Hematopoietic multipotent progenitor cell (in vitro differentiated cells): ENCODE data around the gene OR8H3. TPM values are rescaled to one million over a fixed set of nuclear protein-coding genes. Genes with fewer than 3 reads are reported as not detected.
"Not testable (repeated sequence)": the region's sequence is repeated elsewhere in the genome, so short reads cannot be mapped to it uniquely, and the experiment has no call there.

Source experiments
- DNase-seq, 3 donors: peaks; one replicate each; pipeline ENCODE4 v3.0.0-alpha.2; 2011 to 2015; ENCODE audit warnings: low read depth in 2 of 3, low spot score in 2 of 3
- small RNA-seq: library from RNA; depleted of rRNA; stranded (forward); fragments of <200 nt; gene quantifications from one replicate; pipeline ENCODE3, GENCODE V24; 2012
- total RNA-seq: library from RNA; depleted of rRNA; stranded (reverse); fragments of >200 nt; gene quantifications from one replicate; pipeline ENCODE4 v1.2.3, GENCODE V29; 2012

The OR8H3 gene, protein sequence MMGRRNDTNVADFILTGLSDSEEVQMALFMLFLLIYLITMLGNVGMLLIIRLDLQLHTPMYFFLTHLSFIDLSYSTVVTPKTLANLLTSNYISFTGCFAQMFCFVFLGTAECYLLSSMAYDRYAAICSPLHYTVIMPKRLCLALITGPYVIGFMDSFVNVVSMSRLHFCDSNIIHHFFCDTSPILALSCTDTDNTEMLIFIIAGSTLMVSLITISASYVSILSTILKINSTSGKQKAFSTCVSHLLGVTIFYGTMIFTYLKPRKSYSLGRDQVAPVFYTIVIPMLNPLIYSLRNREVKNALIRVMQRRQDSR
- not detected for total RNA-seq

DNA sequence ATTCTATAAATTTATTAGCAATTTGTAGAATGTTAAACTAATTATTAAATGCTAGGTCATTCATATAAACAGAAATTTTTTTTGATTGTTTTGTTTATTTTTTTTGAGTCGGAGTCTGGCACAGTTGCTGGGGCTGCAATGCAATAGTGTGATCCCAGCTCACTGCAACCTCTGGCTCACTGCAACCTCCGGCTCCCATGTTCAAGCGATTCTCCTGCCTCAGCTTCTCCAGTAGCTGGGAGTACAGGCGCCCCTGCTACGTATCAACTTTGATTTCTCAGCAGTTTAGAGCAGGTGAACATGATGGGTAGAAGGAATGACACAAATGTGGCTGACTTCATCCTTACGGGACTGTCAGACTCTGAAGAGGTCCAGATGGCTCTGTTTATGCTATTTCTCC, at the start of gene OR8H3:
OR8H3 (plus strand) TSS at position 301 of the 400 bp plus-strand sequence; CDS start at position 301, 0 bp downstream.
- no peak for DNase-seq

DNA sequence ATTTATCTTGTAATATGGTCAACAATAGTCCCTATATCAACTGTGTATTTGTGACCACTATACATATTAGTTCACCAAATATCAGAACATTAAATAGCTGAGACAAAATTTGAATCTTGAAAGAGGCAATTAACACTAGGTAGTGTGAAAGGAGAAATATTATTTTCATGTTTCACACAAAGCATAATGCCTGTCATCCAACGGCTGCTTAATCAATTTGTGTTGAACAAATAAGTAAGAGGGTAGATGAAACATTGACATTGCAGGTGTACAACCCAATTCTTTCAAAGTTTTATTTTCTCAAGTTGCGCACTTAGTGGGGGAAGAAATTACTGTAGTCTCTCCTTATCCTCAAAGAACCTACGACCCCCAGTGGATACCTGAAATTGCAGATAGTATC, 32.5 kb upstream of the OR8H3 start:
- DNase-seq, result no peak

DNA sequence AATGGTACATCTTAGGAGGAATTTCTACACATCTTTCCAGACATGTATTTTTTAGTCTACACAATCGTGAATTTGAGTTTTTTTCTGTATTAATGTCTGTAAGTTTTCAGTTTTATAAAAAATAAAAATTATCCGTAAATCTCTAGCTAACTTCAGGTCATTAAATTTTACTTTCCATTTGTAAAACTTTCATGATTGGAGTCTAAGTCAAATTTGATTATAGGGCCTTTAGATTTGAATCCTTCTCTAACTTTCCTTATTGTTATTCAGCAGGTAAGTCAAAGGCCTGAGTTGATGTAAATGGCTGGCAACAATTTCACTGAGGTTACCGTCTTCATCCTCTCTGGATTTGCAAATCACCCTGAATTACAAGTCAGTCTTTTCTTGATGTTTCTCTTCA, 29.2 kb upstream of the OR8H3 start, which contains the start of gene OR8I2:
OR8I2 (plus strand) TSS at position 301 of the 400 bp plus-strand sequence; CDS start at position 301, 0 bp downstream.
- no peak for DNase-seq

DNA sequence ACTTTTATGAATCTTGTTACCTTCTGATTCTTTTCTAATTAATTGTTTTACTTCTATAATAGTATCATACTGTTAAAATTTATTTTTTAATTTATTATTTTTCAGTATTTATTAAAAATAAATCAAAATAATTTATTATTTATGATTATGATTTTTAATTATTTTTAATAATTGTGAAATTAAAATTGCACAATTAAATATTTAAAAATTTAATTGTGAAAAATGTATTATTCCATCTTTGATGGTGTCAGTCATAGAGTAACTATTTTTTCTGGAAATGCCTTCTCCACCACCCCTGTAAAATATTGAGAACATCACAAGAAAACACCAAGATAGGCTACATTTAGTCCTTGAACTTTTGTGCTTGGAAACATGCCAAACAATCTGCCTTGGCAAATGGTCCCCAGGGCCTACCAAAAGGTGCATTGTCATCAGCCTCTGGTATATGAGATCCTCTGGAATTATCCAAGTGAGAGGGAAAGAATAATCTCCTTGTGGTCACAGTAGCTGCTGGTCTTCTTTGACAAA, 18.9 kb upstream of the OR8H3 start, which contains the start of gene OR8H2:
OR8H2 (plus strand) TSS at position 478 of the 528 bp plus-strand sequence. CDS start 1,356 bp downstream, outside the sequence.
- no peak for DNase-seq

DNA sequence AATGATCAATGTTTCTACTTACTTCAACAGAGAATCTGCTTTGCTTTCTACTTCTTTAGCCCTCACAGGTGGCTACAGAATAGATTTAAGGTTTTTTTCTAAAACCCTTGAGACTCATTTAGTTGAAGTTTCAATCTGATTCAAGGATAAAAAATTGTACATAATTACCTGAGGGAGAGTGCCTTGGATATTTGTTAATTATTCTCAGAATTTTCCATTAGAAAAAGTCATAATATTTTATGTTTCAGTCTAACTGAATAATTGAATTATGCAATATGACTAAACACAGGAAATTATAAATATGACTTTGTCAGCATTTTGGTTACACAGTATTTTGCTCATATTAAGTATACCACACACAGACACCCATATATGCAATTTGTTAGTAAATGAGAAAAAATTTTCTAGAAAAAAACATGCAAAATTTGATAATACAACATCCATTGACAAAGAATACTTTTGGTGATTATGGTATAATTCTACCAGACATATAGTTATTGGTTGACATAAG, 18.0 kb downstream of the OR8H3 start, which contains the start of gene OR8J3:
OR8J3 (minus strand) TSS at position 51 of the 511 bp plus-strand sequence. CDS start 2,483 bp downstream, outside the sequence.
- DNase-seq, result no peak

DNA sequence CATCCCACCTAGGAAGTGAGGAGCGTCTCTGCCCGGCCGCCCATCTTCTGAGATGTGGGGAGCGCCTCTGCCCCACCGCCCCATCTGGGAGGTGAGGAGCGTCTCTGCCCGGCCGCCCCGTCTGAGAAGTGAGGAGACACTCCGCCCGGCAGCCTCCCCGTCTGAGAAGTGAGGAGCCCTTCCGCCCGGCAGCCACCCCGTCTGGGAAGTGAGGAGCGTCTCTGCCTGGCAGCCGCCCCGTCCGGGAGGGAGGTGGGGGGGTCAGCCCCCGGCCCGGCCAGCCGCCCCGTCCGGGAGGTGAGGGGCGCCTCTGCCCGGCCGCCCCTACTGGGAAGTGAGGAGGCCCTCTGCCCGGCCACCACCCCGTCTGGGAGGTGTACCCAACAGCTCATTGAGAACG, 21.5 kb downstream of the OR8H3 start:
- DNase-seq, result not testable (repeated sequence)

DNA sequence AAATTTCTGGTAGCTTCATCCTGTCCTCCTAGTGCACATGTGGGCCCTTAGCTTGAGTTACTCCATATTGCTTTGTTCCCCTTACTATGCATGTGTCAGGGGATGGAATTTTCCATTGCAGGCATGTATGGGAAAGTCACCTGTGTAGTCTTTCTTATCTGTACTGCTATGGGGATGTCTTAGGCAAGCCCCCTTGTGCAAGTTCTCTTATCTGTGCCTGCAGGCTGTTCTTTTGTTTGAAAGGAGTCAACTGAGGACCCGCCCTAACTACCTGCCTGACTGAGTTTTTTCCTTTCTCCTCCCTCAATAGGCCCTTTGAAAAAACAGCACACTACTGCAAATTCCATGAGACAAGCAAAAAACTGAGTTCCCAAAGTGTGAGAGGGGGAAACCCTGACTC, 29.2 kb downstream of the OR8H3 start:
- no peak for DNase-seq

DNA sequence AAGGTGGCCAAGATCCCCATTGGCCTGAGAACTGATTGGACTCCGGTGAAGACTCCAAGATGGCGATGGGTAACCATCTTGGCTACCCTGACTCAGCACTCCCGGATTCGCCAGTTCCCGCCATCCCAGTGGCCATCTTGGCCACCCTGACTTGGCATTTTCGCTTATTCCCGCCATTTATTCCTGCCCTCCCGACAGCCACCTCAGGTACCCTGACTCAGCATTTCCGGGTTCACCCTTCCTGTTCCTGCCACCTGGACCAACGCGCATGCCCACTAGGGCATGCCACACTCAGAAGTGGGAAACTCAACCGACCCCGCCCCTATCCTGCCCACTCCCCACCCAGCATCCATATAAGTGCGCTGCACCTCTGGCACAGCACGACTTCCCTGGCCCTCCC, 30.2 kb downstream of the OR8H3 start:
- no peak for DNase-seq

DNA sequence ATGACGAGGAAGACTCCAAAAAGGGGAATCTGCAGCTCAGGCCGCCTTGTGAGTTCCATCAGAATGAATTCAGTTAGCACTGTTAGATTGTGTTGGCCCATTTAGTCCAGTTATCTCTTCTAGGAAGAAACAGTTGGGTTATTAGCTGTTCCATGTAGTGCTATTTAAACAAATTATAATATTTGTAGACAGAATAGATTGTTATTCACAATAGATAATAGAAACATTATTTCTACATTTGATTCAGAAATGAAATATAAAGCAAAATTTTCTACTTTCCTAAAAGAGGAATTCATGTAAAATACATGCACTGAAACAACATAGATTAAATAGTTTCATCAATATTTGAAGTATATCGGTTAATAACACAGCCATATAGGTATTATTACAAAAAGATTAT, 38.0 kb downstream of the OR8H3 start, which contains the start of gene OR8K5:
OR8K5 (minus strand) TSS at position 101 of the 400 bp plus-strand sequence; CDS start at position 101, 0 bp downstream.
- no peak for DNase-seq

DNA sequence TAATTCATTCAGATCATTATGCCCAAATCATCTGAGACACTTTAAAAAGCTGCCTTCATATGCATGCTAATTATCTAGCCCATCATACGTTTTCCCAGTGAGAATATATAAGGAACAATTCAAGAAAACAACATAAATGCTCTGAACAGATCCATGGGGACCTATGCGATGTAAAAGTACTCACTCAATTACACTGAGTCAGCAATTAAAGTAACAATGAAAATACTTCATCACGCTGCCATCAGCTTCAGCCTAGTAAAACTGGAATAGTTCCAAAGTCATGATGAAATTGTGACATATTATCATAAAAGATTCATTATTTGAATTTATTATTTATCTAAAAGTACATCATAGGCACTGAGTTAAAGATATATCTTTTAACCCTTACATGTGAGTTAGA, 41.6 kb downstream of the OR8H3 start:
- no peak for DNase-seq

DNA sequence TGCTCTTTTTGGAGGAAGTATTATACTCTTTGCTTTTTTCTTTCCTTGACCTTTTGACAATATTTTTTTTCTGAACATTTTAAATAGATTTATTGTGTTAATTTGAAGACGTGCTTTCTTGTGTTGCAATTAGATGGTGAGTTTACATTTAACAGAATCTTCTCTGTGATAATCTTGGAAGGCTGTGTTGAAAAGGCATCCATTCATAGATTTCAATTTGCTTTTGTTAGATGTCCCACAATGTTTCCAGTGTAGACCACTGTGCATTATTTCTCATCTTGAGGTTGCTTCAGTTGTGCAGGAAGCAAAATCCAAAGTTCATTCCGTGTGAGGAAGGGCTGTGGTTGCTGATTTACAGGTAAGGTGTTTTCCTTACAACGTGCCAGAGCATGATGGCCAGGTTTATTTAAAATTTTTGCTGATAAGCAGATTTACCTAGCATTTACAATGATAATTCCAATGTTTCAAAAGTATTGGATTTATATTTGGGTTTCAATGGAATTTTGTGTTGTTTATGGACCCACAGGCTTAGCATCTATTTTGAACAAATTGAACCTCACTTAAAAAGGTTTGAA, 50.2 kb downstream of the OR8H3 start:
- DNase-seq, result no peak

Small RNA genes lying within 50 kb of the gene (small RNA-seq; reads per million reads assigned to genes)
- not detected for gene OR8I4P

Other genes with a start within 250 kb of the OR8H3 start
- not detected for gene TRIM51, start 239.1 kb upstream of the OR8H3 start, total RNA-seq
- gene OR5W2, start 207.8 kb upstream of the OR8H3 start, total RNA-seq, result not detected
- not detected for gene OR5I1, start 186.0 kb upstream of the OR8H3 start, total RNA-seq
- gene OR10AG1, start 152.4 kb upstream of the OR8H3 start, total RNA-seq, result not detected
- gene OR5F1, start 127.7 kb upstream of the OR8H3 start, total RNA-seq, result not detected
- gene OR5AS1, start 94.7 kb upstream of the OR8H3 start, total RNA-seq, result not detected
- not detected for gene OR8I2, start 29.1 kb upstream of the OR8H3 start, total RNA-seq
- under 0.01 TPM for gene OR8H2, start 18.7 kb upstream of the OR8H3 start, total RNA-seq
- gene OR8J3, start 17.8 kb downstream of the OR8H3 start, total RNA-seq, result under 0.01 TPM
- not detected for gene OR8K5, start 37.9 kb downstream of the OR8H3 start, total RNA-seq
- not detected for gene OR5J2, start 54.2 kb downstream of the OR8H3 start, total RNA-seq
- not detected for gene OR5T2, start 111.9 kb downstream of the OR8H3 start, total RNA-seq
- gene OR5T3, start 129.9 kb downstream of the OR8H3 start, total RNA-seq, result not detected
- gene OR5T1, start 151.8 kb downstream of the OR8H3 start, total RNA-seq, result not detected
- not detected for gene OR8H1, start 169.9 kb downstream of the OR8H3 start, total RNA-seq
- not detected for gene OR8K3, start 192.8 kb downstream of the OR8H3 start, total RNA-seq
- gene OR8K1, start 223.7 kb downstream of the OR8H3 start, total RNA-seq, result not detected
- not detected for gene OR8J1, start 231.9 kb downstream of the OR8H3 start, total RNA-seq